GM19467 (cell line): ENCODE results near the gene KRTAP5-2.
"Not testable (repeated sequence)": the region's sequence is repeated elsewhere in the genome, so short reads cannot be mapped to it uniquely, and the experiment has no call there.

Source experiments
- ATAC-seq: cut with Tn5 transposase; IDR thresholded peaks from one replicate; pipeline ENCODE4 v1.9.1; 2021; ENCODE audit warnings: mild to moderate bottlenecking, moderate library complexity; ENCODE audit not compliant: unreplicated experiment

KRTAP5-2 gene

GRCh38 chr11:1592628-1593027, 5.5 kb downstream of the KRTAP5-2 start:
- ATAC-seq: no peak

GRCh38 chr11:1589996-1590395, 8.1 kb downstream of the KRTAP5-2 start:
- no peak for ATAC-seq

GRCh38 chr11:1589191-1589963, 8.7 kb downstream of the KRTAP5-2 start:
- ATAC-seq: not testable (repeated sequence)

GRCh38 chr11:1586699-1587098, 11.4 kb downstream of the KRTAP5-2 start:
- ATAC-seq: no peak

GRCh38 chr11:1584661-1585370, 13.3 kb downstream of the KRTAP5-2 start, which contains the start of gene KRTAP5-1:
Gene KRTAP5-1 (minus strand): TSS chr11:1585283. CDS start chr11:1585249, 34 bp downstream.
- not testable (repeated sequence) for ATAC-seq

- not testable (repeated sequence) for ATAC-seq
These were observed 15.2 kb downstream of the KRTAP5-2 start for GRCh38 chr11:1582909-1583308.

- no peak for ATAC-seq
These were observed 16.1 kb downstream of the KRTAP5-2 start for GRCh38 chr11:1581976-1582375.

GRCh38 chr11:1576825-1577224, 21.3 kb downstream of the KRTAP5-2 start:
- ATAC-seq: no peak

GRCh38 chr11:1575756-1576155, 22.3 kb downstream of the KRTAP5-2 start:
- not testable (repeated sequence) for ATAC-seq

- no peak for ATAC-seq
These were observed 23.2 kb downstream of the KRTAP5-2 start for GRCh38 chr11:1574933-1575242.

- no peak for ATAC-seq
These were observed 23.7 kb downstream of the KRTAP5-2 start for GRCh38 chr11:1574238-1574932.

GRCh38 chr11:1573903-1574237, 24.2 kb downstream of the KRTAP5-2 start:
- ATAC-seq: no peak

GRCh38 chr11:1573077-1573902, 24.8 kb downstream of the KRTAP5-2 start:
- ATAC-seq: no peak

- no peak for ATAC-seq
These were observed 25.7 kb downstream of the KRTAP5-2 start, which contains the start of gene DUSP8 for GRCh38 chr11:1572197-1573076. Gene DUSP8 (minus strand): TSS chr11:1572271. CDS start chr11:1565826, 6,445 bp downstream.

GRCh38 chr11:1571760-1572196, 26.3 kb downstream of the KRTAP5-2 start:
- no peak for ATAC-seq

- ATAC-seq: no peak
These were observed 27.0 kb downstream of the KRTAP5-2 start for GRCh38 chr11:1570896-1571759.

- ATAC-seq: no peak
These were observed 27.6 kb downstream of the KRTAP5-2 start for GRCh38 chr11:1570531-1570895.

GRCh38 chr11:1570001-1570453, 28.1 kb downstream of the KRTAP5-2 start:
- no peak for ATAC-seq

GRCh38 chr11:1569251-1569780, 28.8 kb downstream of the KRTAP5-2 start:
- no peak for ATAC-seq
